Fibroblast of mammary gland (primary cell): Measurements from ENCODE around the gene YIPF6.
"Not testable (repeated sequence)": the region's sequence is repeated elsewhere in the genome, so short reads cannot be mapped to it uniquely, and the experiment has no call there.

Experiments used
- DNase-seq: peaks from one replicate; pipeline ENCODE4 v3.0.0-alpha.2; 2010; ENCODE audit warnings: low read depth
- H3K4me3 ChIP-seq: 2 replicates; pipeline ENCODE4 v1.5.1; 2011; ENCODE audit warnings: low read depth, mild to moderate bottlenecking, low read length, moderate library complexity; ENCODE audit not compliant: control insufficient read depth
- TF ChIP-seq, protein P1 (sequence below): conservative IDR thresholded peaks from 2 replicates; pipeline ENCODE4 v1.5.1; 2011; ENCODE audit warnings: low read depth, low read length, inconsistent platforms; ENCODE audit not compliant: control insufficient read depth, insufficient read depth

Gene YIPF6

DNA sequence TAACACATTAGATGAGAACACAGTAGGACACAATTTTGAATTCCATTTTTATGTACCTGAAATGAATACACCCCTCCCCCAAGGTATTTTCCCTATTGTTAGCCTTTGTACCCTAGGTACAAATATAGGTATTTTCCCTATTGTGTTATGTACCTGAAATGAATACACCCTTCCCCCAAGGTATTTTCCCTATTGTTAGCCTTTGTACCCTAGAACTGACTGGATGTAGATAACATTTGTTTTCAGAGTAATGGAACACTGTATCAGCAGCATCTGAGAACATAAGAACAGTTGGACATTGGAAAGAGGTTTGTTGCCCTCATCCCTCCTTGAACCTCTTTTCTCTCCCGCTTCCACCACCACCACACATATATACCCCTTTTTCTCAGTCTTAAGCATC lies 37.6 kb downstream of the YIPF6 start:
- TF ChIP-seq, protein P1, sequence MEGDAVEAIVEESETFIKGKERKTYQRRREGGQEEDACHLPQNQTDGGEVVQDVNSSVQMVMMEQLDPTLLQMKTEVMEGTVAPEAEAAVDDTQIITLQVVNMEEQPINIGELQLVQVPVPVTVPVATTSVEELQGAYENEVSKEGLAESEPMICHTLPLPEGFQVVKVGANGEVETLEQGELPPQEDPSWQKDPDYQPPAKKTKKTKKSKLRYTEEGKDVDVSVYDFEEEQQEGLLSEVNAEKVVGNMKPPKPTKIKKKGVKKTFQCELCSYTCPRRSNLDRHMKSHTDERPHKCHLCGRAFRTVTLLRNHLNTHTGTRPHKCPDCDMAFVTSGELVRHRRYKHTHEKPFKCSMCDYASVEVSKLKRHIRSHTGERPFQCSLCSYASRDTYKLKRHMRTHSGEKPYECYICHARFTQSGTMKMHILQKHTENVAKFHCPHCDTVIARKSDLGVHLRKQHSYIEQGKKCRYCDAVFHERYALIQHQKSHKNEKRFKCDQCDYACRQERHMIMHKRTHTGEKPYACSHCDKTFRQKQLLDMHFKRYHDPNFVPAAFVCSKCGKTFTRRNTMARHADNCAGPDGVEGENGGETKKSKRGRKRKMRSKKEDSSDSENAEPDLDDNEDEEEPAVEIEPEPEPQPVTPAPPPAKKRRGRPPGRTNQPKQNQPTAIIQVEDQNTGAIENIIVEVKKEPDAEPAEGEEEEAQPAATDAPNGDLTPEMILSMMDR: no peak
- no peak for DNase-seq
- H3K4me3 ChIP-seq: no peak overlapping the region

DNA sequence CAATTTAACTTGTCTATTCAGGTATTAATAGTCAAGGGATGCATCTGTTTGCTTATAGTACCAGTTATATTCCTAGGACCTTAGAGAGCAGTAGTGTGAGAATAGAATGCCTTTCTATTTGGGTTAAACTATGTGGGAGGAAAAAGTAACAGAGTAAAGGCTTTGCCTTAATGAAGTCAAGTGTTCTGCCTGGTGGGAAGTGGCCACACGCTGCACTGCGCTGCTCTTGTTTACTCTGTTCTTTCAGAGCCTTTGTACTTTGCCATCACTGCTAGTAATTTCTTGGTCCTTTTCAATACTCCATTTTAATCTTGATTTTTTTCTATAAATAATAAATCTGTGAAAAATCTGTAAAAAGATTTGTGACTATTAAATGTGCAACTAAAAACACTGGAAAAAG lies 38.0 kb downstream of the YIPF6 start:
- DNase-seq: no peak
- no peak overlapping the region for H3K4me3 ChIP-seq
- TF ChIP-seq, protein P1: no peak

DNA sequence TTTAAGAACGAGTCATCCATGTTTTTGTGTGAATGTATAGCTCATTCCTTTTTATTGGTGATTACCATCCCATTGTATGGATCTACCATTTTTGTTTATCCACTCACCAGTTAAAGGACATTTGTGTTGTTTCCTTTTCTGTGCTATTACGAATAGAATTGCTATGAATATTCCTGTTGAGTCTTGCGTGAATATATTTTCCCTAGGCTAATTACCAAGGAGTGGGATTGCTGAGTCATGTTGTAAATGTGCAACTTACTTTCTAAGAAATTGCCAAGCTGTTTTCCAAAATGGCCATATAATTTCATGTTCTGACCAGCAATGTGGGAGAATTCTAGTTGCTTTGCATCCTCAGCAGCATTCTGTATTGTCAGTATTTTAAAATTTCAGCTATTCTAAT lies 51.3 kb downstream of the YIPF6 start:
- DNase-seq: no peak
- TF ChIP-seq, protein P1: no peak
- H3K4me3 ChIP-seq: no peak overlapping the region

DNA sequence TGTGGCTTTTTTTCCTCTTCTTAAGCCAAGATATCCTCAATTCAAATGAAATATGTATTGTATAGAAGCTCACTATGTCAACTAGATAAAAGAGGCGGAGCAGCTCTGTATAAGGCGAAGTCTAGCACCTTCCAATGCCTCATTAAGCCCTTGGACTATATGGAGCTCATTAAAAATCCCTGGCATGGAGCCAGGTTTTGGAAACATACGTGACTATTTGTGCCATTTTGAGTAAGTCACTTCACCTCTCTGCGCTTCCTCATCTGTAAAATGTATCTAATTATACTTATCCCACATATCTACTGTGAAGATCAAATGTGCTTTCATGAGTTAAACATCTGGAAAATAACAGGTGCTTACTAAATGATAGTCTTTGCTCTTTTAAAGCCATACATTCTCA lies 57.2 kb downstream of the YIPF6 start:
- DNase-seq: no peak
- TF ChIP-seq, protein P1: no peak
- H3K4me3 ChIP-seq: no peak overlapping the region

DNA sequence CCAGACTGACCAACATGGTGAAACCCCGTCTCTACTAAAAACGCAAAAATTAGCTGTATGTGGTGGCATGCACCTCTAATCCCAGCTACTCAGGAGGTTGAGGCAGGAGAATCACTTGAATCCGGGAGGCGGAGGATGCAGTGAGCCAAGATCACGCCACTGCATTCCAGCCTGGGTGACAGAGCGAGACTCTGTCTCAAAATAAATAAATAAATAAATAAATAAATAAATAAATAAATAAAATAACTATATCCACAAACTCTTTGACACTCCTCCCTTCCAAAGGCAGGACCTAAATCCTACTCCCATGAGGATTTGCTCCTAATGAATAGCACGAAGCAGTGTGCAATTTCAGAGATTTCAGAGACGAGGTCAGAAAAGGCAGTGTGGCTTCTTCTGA lies 58.3 kb downstream of the YIPF6 start:
- not testable (repeated sequence) for DNase-seq, H3K4me3 ChIP-seq

DNA sequence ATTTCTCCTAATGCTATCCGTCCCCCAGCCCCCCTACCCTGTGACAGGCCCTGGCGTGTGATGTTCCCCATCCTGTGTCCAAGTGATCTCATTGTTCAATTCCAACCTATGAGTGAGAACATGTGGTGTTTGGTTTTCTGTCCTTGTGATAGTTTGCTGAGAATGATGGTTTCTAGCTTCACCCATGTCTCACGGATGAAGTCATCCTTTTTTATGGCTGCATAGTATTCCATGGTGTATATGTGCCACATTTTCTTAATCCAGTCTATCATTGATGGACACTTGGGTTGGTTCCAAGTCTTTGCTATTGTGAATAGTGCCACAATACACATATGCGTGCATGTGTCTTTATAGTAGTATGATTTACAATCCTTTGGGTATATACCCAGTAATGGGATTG lies 61.1 kb downstream of the YIPF6 start:
- H3K4me3 ChIP-seq, DNase-seq: not testable (repeated sequence)

DNA sequence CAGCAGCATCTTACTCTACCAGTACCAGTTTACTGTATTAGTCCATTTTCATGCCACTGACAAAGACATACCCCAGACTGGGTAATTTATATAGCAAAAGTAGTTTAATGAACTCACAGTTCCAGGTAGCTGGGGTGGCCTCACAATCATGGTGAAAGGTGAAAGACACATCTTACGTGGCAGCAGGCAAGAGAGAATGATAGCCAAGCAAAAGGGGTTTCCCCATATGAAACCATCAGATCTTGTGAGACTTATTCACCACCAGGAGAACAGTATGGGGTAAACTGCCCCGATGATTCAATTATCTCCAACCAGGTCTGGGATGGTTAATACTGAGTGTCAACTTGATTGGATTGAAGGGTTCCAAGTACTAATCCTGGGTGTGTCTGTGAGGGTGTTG lies 69.3 kb downstream of the YIPF6 start:
- DNase-seq: no peak
- H3K4me3 ChIP-seq: no peak overlapping the region
- TF ChIP-seq, protein P1: no peak

DNA sequence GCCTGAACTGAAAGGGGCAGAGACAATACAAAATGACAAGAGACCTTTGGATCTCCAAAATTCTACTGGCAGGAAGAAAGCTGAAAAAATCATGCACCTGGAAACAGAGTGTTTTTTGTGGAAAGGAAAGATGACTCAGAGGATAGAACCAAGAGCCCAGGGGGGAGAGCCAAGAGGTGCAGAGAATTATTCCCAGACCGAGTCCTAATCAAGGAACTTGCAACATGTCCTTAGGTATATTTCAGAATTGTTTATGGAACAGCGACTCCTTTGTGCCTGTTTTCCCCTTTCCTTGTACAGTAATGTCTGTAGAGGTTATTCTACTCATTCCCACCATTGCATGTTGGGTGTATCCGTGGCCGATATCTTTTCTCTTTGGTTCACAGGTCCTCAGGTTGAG lies 71.7 kb downstream of the YIPF6 start:
- TF ChIP-seq, protein P1: no peak
- no peak for DNase-seq
- no peak overlapping the region for H3K4me3 ChIP-seq
